Activated CD4-positive, alpha-beta T cell treated with anti-CD3 and anti-CD28 coated beads for 24 hours (primary cell): ENCODE measurements around the gene NRIP2.

Experiments
- DNase-seq, 2 donors: peaks; one replicate each; pipeline ENCODE4 v3.0.0-alpha.2; 2020; ENCODE audit warnings: low read depth in 2 of 2

NRIP2 gene

GRCh38 chr12:2775431-2775830, 59.4 kb downstream of the NRIP2 start:
- DNase-seq = no peak
